GM23338 (cell line): Measurements from ENCODE around the gene PDE4D. TPM values are rescaled to one million over a fixed set of nuclear protein-coding genes. Genes with fewer than 3 reads are reported as not detected.

Source experiments
- ATAC-seq: fragments of 200-7000 bp; cut with Tn5 transposase; 3 replicates; pipeline ENCODE4 v1.9.1; 2020
- DNase-seq: peaks from one replicate; pipeline ENCODE4 v3.0.0-alpha.2; 2015; ENCODE audit warnings: low spot score
- H2AFZ ChIP-seq: fragments of 200-600 bp; sonication (generic); 2 replicates; pipeline ENCODE4 v1.8.0; 2016; ENCODE audit warnings: antibody characterized with exemption, mild to moderate bottlenecking, moderate library complexity
- H3F3A ChIP-seq: fragments of 200-600 bp; sonication (generic); replicated peaks from 2 replicates; pipeline ENCODE4 v1.8.0; 2017; ENCODE audit warnings: antibody characterized with exemption, mixed run types, low read depth
- H3K27ac ChIP-seq: fragments of 200-600 bp; sonication (generic); 2 replicates; pipeline ENCODE4 v1.6.1; 2016; ENCODE audit warnings: low read depth
- H3K27me3 ChIP-seq: fragments of 200-600 bp; sonication (generic); 2 replicates; pipeline ENCODE4 v1.8.0; 2016; ENCODE audit warnings: mild to moderate bottlenecking, mixed run types, moderate library complexity; ENCODE audit not compliant: insufficient read depth
- H3K36me3 ChIP-seq: fragments of 200-600 bp; sonication (generic); 2 replicates; pipeline ENCODE4 v1.8.0; 2016; ENCODE audit warnings: mild to moderate bottlenecking; ENCODE audit not compliant: insufficient read depth
- H3K4me1 ChIP-seq: fragments of 200-600 bp; sonication (generic); 2 replicates; pipeline ENCODE4 v1.8.0; 2016; ENCODE audit warnings: mild to moderate bottlenecking, moderate library complexity; ENCODE audit not compliant: insufficient read depth
- H3K4me2 ChIP-seq: fragments of 200-600 bp; sonication (generic); 2 replicates; pipeline ENCODE4 v1.7.1; 2017; ENCODE audit warnings: mixed run types
- H3K4me3 ChIP-seq: fragments of 200-600 bp; sonication (generic); 2 replicates; pipeline ENCODE4 v1.6.1; 2016; ENCODE audit warnings: mixed run types
- H3K79me2 ChIP-seq: fragments of 200-600 bp; sonication (generic); replicated peaks from 2 replicates; pipeline ENCODE4 v1.8.0; 2017; ENCODE audit warnings: mild to moderate bottlenecking; ENCODE audit not compliant: insufficient read depth
- H3K9me2 ChIP-seq: fragments of 200-600 bp; sonication (generic); 2 replicates; pipeline ENCODE4 v1.8.0; 2017; ENCODE audit not compliant: insufficient read depth
- H4K20me1 ChIP-seq: fragments of 200-600 bp; sonication (generic); replicated peaks from 2 replicates; pipeline ENCODE4 v1.8.0; 2017; ENCODE audit warnings: mild to moderate bottlenecking; ENCODE audit not compliant: insufficient read depth
- H3K27ac Mint-ChIP-seq: 2 replicates; pipeline ENCODE4 v1.8.0; 2020; ENCODE audit warnings: inconsistent platforms, mild to moderate bottlenecking, moderate library complexity, mixed read lengths
- H3K27me3 Mint-ChIP-seq: 3 replicates; pipeline ENCODE4 v1.8.0; 2022; ENCODE audit warnings: low read depth, mild to moderate bottlenecking, moderate library complexity, mixed read lengths, inconsistent platforms; ENCODE audit not compliant: insufficient read depth, poor library complexity
- H3K36me3 Mint-ChIP-seq: 3 replicates; pipeline ENCODE4 v1.8.0; 2021; ENCODE audit warnings: low read depth, mild to moderate bottlenecking, inconsistent platforms, moderate library complexity, mixed read lengths
- H3K4me1 Mint-ChIP-seq: 3 replicates; pipeline ENCODE4 v1.8.0; 2020; ENCODE audit warnings: mild to moderate bottlenecking, inconsistent platforms, mixed read lengths
- H3K4me3 Mint-ChIP-seq: 3 replicates; pipeline ENCODE4 v1.8.0; 2021; ENCODE audit warnings: moderate library complexity, mild to moderate bottlenecking, inconsistent platforms, mixed read lengths
- H3K9me3 Mint-ChIP-seq: 3 replicates; pipeline ENCODE4 v1.8.0; 2020; ENCODE audit warnings: moderate library complexity, mild to moderate bottlenecking, inconsistent platforms, mixed read lengths
- CREB1 ChIP-seq: fragments of 250-450 bp; sonication (Bioruptor Pico); IDR thresholded peaks from 2 replicates; pipeline ENCODE4 v1.5.0; 2020; ENCODE audit warnings: low read depth, mild to moderate bottlenecking, moderate library complexity
- ETS1 ChIP-seq: IDR thresholded peaks from 2 replicates; pipeline ENCODE4 v1.6.1; 2016; ENCODE audit warnings: antibody characterized with exemption
- EZH2 ChIP-seq: fragments of 200-600 bp; sonication (generic); IDR thresholded peaks from one replicate; pipeline ENCODE4 v1.8.0; 2017; ENCODE audit warnings: antibody characterized with exemption, mild to moderate bottlenecking, low read depth; ENCODE audit not compliant: unreplicated experiment
- EZH2phosphoT487 ChIP-seq: fragments of 200-600 bp; sonication (generic); IDR thresholded peaks from one replicate; pipeline ENCODE4 v1.8.1; 2018; ENCODE audit warnings: antibody characterized with exemption; ENCODE audit not compliant: unreplicated experiment
- JUNB ChIP-seq: IDR thresholded peaks from one replicate; pipeline ENCODE4 v1.6.1; 2016; ENCODE audit warnings: antibody characterized with exemption; ENCODE audit not compliant: unreplicated experiment
- NANOG ChIP-seq: IDR thresholded peaks from 2 replicates; pipeline ENCODE4 v1.6.1; 2016; ENCODE audit warnings: antibody characterized with exemption, borderline replicate concordance
- POLR2AphosphoS5 ChIP-seq: IDR thresholded peaks from 2 replicates; pipeline ENCODE4 v1.6.1; 2016; ENCODE audit warnings: antibody characterized with exemption, low read depth
- REST ChIP-seq: IDR thresholded peaks from one replicate; pipeline ENCODE4 v1.6.1; 2018; ENCODE audit warnings: antibody characterized with exemption; ENCODE audit not compliant: unreplicated experiment
- STAT1 ChIP-seq: IDR thresholded peaks from one replicate; pipeline ENCODE4 v1.6.1; 2016; ENCODE audit warnings: antibody characterized with exemption; ENCODE audit not compliant: unreplicated experiment
- ZNF114 ChIP-seq: fragments of 250-450 bp; sonication (Bioruptor Pico); IDR thresholded peaks from 2 replicates; pipeline ENCODE4 v1.5.0; 2020; ENCODE audit warnings: mild to moderate bottlenecking, moderate library complexity
- ZNF331 ChIP-seq: fragments of 250-450 bp; sonication (Bioruptor Pico); IDR thresholded peaks from 2 replicates; pipeline ENCODE4 v1.5.0; 2020; ENCODE audit warnings: low read depth, mild to moderate bottlenecking, moderate library complexity
- ZNF462 ChIP-seq: fragments of 250-450 bp; sonication (Bioruptor Pico); IDR thresholded peaks from 2 replicates; pipeline ENCODE4 v1.5.0; 2020; ENCODE audit warnings: mild to moderate bottlenecking, moderate library complexity
- polyA plus RNA-seq: library from polyadenylated mRNA; unstranded; fragments of >200 nt; fragmentation: Nextera tagmentation; extraction: Ambion mirVana; gene quantifications from 2 replicates; pipeline ENCODE4 v1.2.1, GENCODE V29; 2016
- total RNA-seq: library from RNA; depleted of rRNA; stranded (reverse); fragments of >200 nt; shearing (Covaris generic); gene quantifications from 2 replicates; pipeline ENCODE4 v1.2.3, GENCODE V29; 2014

The PDE4D gene
- total and polyA plus RNA-seq, 2 experiments from 2014 or later = 2.1 to 4.7 TPM

GRCh38 chr5:59354274-59354673, 539.3 kb downstream of the PDE4D start (continued):
- no peak for TF ChIP-seq ZNF462 (CRISPR knock-in tag)
- no peak for TF ChIP-seq ZNF331 (CRISPR knock-in tag)
- no peak for TF ChIP-seq CREB1 (CRISPR knock-in tag)
- no peak for TF ChIP-seq ZNF114 (CRISPR knock-in tag)
- TF ChIP-seq NANOG = no peak
- TF ChIP-seq EZH2 = no peak

- Mint-ChIP-seq H3K4me1 (peaks cover 6% of the 10 kb centered on the region; the same call in 1 of the 3 replicates), H3K27ac (no peak overlapping the region), H3K4me3 (no peak overlapping the region), H3K9me3 (no peaks in the 10 kb centered on the region), H3K27me3 (peaks cover 3% of the 10 kb centered on the region), H3K36me3 (no peaks in the 10 kb centered on the region)
- H3K79me2 ChIP-seq = no peaks in the 10 kb centered on the region
- no peak overlapping the region for H3K27ac ChIP-seq
- H2AFZ ChIP-seq = no peak overlapping the region
- no peak overlapping the region for H3K4me3 ChIP-seq
- ATAC-seq (no peak), DNase-seq (no peak)
- no peaks in the 10 kb centered on the region for H3K9me2 ChIP-seq
- H3F3A ChIP-seq = no peaks in the 10 kb centered on the region
- no peaks in the 10 kb centered on the region for H4K20me1 ChIP-seq
- H3K27me3 ChIP-seq = no peaks in the 10 kb centered on the region
- H3K36me3 ChIP-seq = no peaks in the 10 kb centered on the region
- H3K4me1 ChIP-seq = 0 out of 2 replicates have a peak, but pooled peaks cover under 1% of the 10 kb centered on the region
- no peak overlapping the region for H3K4me2 ChIP-seq
- no peak for TF ChIP-seq ZNF114 (CRISPR knock-in tag)
- TF ChIP-seq REST = no peak
- TF ChIP-seq NANOG = no peak
- no peak for TF ChIP-seq JUNB
- no peak for TF ChIP-seq ETS1
- no peak for TF ChIP-seq POLR2AphosphoS5
- no peak for TF ChIP-seq EZH2phosphoT487
- TF ChIP-seq CREB1 (CRISPR knock-in tag) = no peak
- TF ChIP-seq STAT1 = no peak
- no peak for TF ChIP-seq ZNF331 (CRISPR knock-in tag)
- TF ChIP-seq EZH2 = no peak
Measured at GRCh38 chr5:59351076-59351794, 542.3 kb downstream of the PDE4D start.
